SK-N-SH (cell line): ENCODE data around the gene S1PR1. TPM values are rescaled to one million over a fixed set of nuclear protein-coding genes. Genes with fewer than 3 reads are reported as not detected.

Experiments
- CTCF ChIA-PET: fragments of 300-600, 350-600 bp; formaldehyde crosslinking; extraction: SDS; loops from one replicate; lab custom pipeline; 2021; lab: Yijun Ruan, JAX
- POLR2A ChIA-PET: fragments of 350-600 bp; sonication (Branson Sonifier 250); formaldehyde crosslinking; extraction: SDS; loops from one replicate; lab custom pipeline; 2020; ENCODE audit warnings: antibody characterized with exemption, inconsistent platforms; lab: Yijun Ruan, JAX
- DNase-seq: peaks from one replicate; pipeline ENCODE4 v3.0.0; 2012
- H2AFZ ChIP-seq: fragments of 200-600 bp; sonication (generic); 2 replicates; pipeline ENCODE4 v1.8.1; 2016; ENCODE audit warnings: antibody characterized with exemption, mild to moderate bottlenecking, low read depth
- H3F3A ChIP-seq: fragments of 200-600 bp; sonication (generic); replicated peaks from 2 replicates; pipeline ENCODE3; 2016; ENCODE audit warnings: antibody characterized with exemption, mild to moderate bottlenecking; ENCODE audit not compliant: insufficient read depth
- H3K27ac ChIP-seq, 2 experiments: fragments of 200-500 bp in 1 of 2; fragments of 200-600 bp in 1 of 2; sonication (Bioruptor generic) in 1 of 2; sonication (generic), shearing (Covaris generic) in 1 of 2; 2 replicates each; pipeline versions ENCODE4 v1.5.1 to v1.6.1; 2014 to 2016; ENCODE audit warnings: low read depth in 2 of 2, inconsistent platforms in 1 of 2, low read length in 1 of 2, mild to moderate bottlenecking in 1 of 2, mixed read lengths in 1 of 2
- H3K27me3 ChIP-seq: fragments of 200-600 bp; sonication (generic), shearing (Covaris generic); 2 replicates; pipeline ENCODE4 v1.6.1; 2016; ENCODE audit warnings: mixed run types; ENCODE audit not compliant: insufficient read depth
- H3K36me3 ChIP-seq, 2 experiments: fragments of 200-500 bp in 1 of 2; fragments of 200-600 bp in 1 of 2; sonication (Bioruptor generic) in 1 of 2; sonication (generic) in 1 of 2; replicated peaks in 1 of 2; 2 replicates each; pipeline versions ENCODE3 to v1.5.1; 2014 to 2016; ENCODE audit warnings: low read length in 1 of 2, mild to moderate bottlenecking in 1 of 2; ENCODE audit not compliant: insufficient read depth in 2 of 2, control insufficient read depth in 1 of 2
- H3K4me1 ChIP-seq, 2 experiments: fragments of 200-500 bp in 1 of 2; fragments of 200-600 bp in 1 of 2; sonication (Bioruptor generic) in 1 of 2; sonication (generic), shearing (Covaris generic) in 1 of 2; 2 replicates each; pipeline versions ENCODE4 v1.5.1 to v1.6.1; 2014 to 2016; ENCODE audit warnings: low read depth in 1 of 2, low read length in 1 of 2, mixed run types in 1 of 2; ENCODE audit not compliant: insufficient read depth in 2 of 2, control insufficient read depth in 1 of 2
- H3K4me2 ChIP-seq: fragments of 200-600 bp; sonication (generic), shearing (Covaris generic); 2 replicates; pipeline ENCODE4 v1.6.1; 2017; ENCODE audit warnings: mixed run types
- H3K4me3 ChIP-seq, 2 experiments: fragments of 200-500 bp in 1 of 2; fragments of 200-600 bp in 1 of 2; sonication (Bioruptor generic) in 1 of 2; sonication (generic), shearing (Covaris generic) in 1 of 2; 2 replicates each; pipeline versions ENCODE4 v1.5.1 to v1.8.1; 2014 to 2016; ENCODE audit warnings: low read depth in 2 of 2, inconsistent platforms in 1 of 2, low read length in 1 of 2, mild to moderate bottlenecking in 1 of 2, mixed read lengths in 1 of 2, moderate library complexity in 1 of 2
- H3K79me2 ChIP-seq: fragments of 200-600 bp; sonication (generic); 2 replicates; pipeline ENCODE4 v1.8.1; 2017; ENCODE audit warnings: mild to moderate bottlenecking; ENCODE audit not compliant: insufficient read depth
- H3K9ac ChIP-seq: fragments of 200-600 bp; sonication (generic); 2 replicates; pipeline ENCODE4 v1.6.1; 2017; ENCODE audit warnings: mixed run types
- H3K9me2 ChIP-seq: fragments of 200-600 bp; sonication (generic); 2 replicates; pipeline ENCODE4 v1.6.1; 2017; ENCODE audit warnings: mixed run types
- H3K9me3 ChIP-seq: fragments of 200-600 bp; sonication (generic); 2 replicates; pipeline ENCODE4 v1.6.1; 2017; ENCODE audit warnings: mixed run types, mild to moderate bottlenecking, moderate library complexity
- H4K20me1 ChIP-seq: fragments of 200-600 bp; sonication (generic); 2 replicates; pipeline ENCODE4 v1.6.1; 2017; ENCODE audit warnings: mild to moderate bottlenecking, mixed run types; ENCODE audit not compliant: insufficient read depth
- CHD2 ChIP-seq: fragments of 150-350 bp; IDR thresholded peaks from 2 replicates; pipeline ENCODE4 v1.6.1; 2018; ENCODE audit warnings: low read length; ENCODE audit not compliant: partially characterized antibody
- EZH2phosphoT487 ChIP-seq: fragments of 200-600 bp; sonication (generic); IDR thresholded peaks from 2 replicates; pipeline ENCODE4 v1.6.1; 2017; ENCODE audit warnings: low read depth, mixed run types, mild to moderate bottlenecking, antibody characterized with exemption, moderate library complexity, borderline replicate concordance
- FOSL2 ChIP-seq: IDR thresholded peaks from 2 replicates; pipeline ENCODE4 v1.4.0; 2012; ENCODE audit warnings: low read depth, mild to moderate bottlenecking, moderate library complexity, borderline replicate concordance
- FOXJ3 ChIP-seq: sonication (generic); formaldehyde crosslinking; IDR thresholded peaks from 2 replicates; pipeline ENCODE4 v1.5.1; 2020; ENCODE audit warnings: mild to moderate bottlenecking, missing genetic modification reagents
- FOXM1 ChIP-seq: IDR thresholded peaks from 2 replicates; pipeline ENCODE4 v1.4.0; 2012; ENCODE audit warnings: low read depth, mild to moderate bottlenecking
- GABPA ChIP-seq: IDR thresholded peaks from 2 replicates; pipeline ENCODE4 v1.4.0; 2012; ENCODE audit warnings: low read depth, mild to moderate bottlenecking
- GATA2 ChIP-seq: sonication (generic); formaldehyde crosslinking; IDR thresholded peaks from 2 replicates; pipeline ENCODE4 v1.5.0; 2020; ENCODE audit warnings: mild to moderate bottlenecking, missing genetic modification reagents
- MEF2A ChIP-seq: IDR thresholded peaks from 2 replicates; pipeline ENCODE4 v1.4.0; 2012; ENCODE audit warnings: low read depth, borderline replicate concordance
- MXI1 ChIP-seq: IDR thresholded peaks from 2 replicates; pipeline ENCODE4 v1.6.1; 2012; ENCODE audit warnings: mild to moderate bottlenecking, low read depth, low read length, improper control_type of control experiment
- POLR2AphosphoS5 ChIP-seq: IDR thresholded peaks from 2 replicates; pipeline ENCODE4 v1.6.1; 2012; ENCODE audit warnings: low read depth, low read length
- RFX5 ChIP-seq: IDR thresholded peaks from 2 replicates; pipeline ENCODE4 v1.6.1; 2012; ENCODE audit warnings: mild to moderate bottlenecking, improper control_type of control experiment, low read length
- SMC3 ChIP-seq: IDR thresholded peaks from 2 replicates; pipeline ENCODE4 v1.6.1; 2012; ENCODE audit warnings: low read depth, low read length, improper control_type of control experiment
- TCF12 ChIP-seq: IDR thresholded peaks from 2 replicates; pipeline ENCODE4 v1.4.0; 2012
- TEAD4 ChIP-seq: IDR thresholded peaks from 2 replicates; pipeline ENCODE4 v1.4.0; 2012; ENCODE audit warnings: mild to moderate bottlenecking, borderline replicate concordance; ENCODE audit not compliant: insufficient read depth
- YY1 ChIP-seq: IDR thresholded peaks from 2 replicates; pipeline ENCODE4 v1.4.0; 2012; ENCODE audit warnings: low read depth, mild to moderate bottlenecking
- WGBS: methylation state at CpG from one replicate; pipeline ENCODE4 v1.1.6; 2017; ENCODE audit warnings: low lambda C conversion rate; 5-methylcytosine and 5-hydroxymethylcytosine counted together
- polyA plus RNA-seq, 3 experiments: library from polyadenylated mRNA; depleted of rRNA; stranded (reverse); fragments of >200 nt; gene quantifications; 2 replicates each; pipeline ENCODE4 v1.2.3, GENCODE V29; 2012
- TF ChIP-seq, protein P1 (sequence below): fragments of 150-350 bp; IDR thresholded peaks from 2 replicates; pipeline ENCODE4 v1.6.1; 2017; ENCODE audit warnings: antibody characterized with exemption, low read length, low read depth, borderline replicate concordance
- TF ChIP-seq, protein P2 (sequence below): IDR thresholded peaks from 2 replicates; pipeline ENCODE4; 2012
- TF ChIP-seq, protein P3 (sequence below): IDR thresholded peaks from 2 replicates; pipeline ENCODE4 v1.4.0; 2012; ENCODE audit warnings: low read depth
- TF ChIP-seq, protein P4 (sequence below): IDR thresholded peaks from 2 replicates; pipeline ENCODE4 v1.4.0; 2012; ENCODE audit warnings: low read depth, borderline replicate concordance

The S1PR1 gene
- polyA plus RNA-seq, 1 of the 3 experiments (the other 2 are of a cell fraction) = 5.9 TPM

DNA sequence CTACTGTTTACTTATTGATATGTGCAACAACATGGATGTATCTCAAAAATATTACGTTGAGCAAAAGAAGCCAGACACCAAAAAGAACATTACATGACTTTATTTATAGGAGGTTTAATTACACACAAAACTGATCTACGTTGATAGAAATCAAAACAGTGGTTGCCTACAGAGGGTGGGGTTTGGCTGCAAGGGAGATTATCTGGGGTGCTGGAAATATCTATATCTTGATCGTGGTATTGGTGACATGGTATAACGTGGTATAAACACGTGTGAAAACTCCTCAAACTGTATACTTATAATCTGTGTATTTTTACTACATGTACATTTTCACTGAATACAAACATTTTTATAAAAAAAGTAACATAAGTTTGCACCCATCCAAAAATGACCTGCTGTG lies 38.9 kb downstream of the S1PR1 start:
- no peaks in the 10 kb centered on the region; a peak in 1 of 4 replicates for H3K4me1 ChIP-seq
- H3K9ac ChIP-seq = no peak overlapping the region
- WGBS = 55% methylated on average over 5 of the region's 5 CpGs
- H3K27me3 ChIP-seq = no peaks in the 10 kb centered on the region
- no peaks in the 10 kb centered on the region for H4K20me1 ChIP-seq
- TF ChIP-seq FOSL2 (no peak), GABPA (no peak), FOXM1 (no peak), EZH2phosphoT487 (no peak), MEF2A (no peak), YY1 (no peak), TEAD4 (no peak), SMC3 (no peak), CHD2 (no peak), FOXJ3 (CRISPR knock-in tag) (no peak), GATA2 (CRISPR knock-in tag) (no peak), TCF12 (no peak), RFX5 (no peak), MXI1 (no peak), POLR2AphosphoS5 (no peak)
- TF ChIP-seq, protein P1, sequence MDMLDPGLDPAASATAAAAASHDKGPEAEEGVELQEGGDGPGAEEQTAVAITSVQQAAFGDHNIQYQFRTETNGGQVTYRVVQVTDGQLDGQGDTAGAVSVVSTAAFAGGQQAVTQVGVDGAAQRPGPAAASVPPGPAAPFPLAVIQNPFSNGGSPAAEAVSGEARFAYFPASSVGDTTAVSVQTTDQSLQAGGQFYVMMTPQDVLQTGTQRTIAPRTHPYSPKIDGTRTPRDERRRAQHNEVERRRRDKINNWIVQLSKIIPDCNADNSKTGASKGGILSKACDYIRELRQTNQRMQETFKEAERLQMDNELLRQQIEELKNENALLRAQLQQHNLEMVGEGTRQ = no peak
- TF ChIP-seq, protein P2, sequence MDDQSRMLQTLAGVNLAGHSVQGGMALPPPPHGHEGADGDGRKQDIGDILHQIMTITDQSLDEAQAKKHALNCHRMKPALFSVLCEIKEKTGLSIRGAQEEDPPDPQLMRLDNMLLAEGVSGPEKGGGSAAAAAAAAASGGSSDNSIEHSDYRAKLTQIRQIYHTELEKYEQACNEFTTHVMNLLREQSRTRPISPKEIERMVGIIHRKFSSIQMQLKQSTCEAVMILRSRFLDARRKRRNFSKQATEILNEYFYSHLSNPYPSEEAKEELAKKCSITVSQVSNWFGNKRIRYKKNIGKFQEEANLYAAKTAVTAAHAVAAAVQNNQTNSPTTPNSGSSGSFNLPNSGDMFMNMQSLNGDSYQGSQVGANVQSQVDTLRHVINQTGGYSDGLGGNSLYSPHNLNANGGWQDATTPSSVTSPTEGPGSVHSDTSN = no peak
- TF ChIP-seq, protein P3, sequence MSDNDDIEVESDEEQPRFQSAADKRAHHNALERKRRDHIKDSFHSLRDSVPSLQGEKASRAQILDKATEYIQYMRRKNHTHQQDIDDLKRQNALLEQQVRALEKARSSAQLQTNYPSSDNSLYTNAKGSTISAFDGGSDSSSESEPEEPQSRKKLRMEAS = no peak
- TF ChIP-seq, protein P4, sequence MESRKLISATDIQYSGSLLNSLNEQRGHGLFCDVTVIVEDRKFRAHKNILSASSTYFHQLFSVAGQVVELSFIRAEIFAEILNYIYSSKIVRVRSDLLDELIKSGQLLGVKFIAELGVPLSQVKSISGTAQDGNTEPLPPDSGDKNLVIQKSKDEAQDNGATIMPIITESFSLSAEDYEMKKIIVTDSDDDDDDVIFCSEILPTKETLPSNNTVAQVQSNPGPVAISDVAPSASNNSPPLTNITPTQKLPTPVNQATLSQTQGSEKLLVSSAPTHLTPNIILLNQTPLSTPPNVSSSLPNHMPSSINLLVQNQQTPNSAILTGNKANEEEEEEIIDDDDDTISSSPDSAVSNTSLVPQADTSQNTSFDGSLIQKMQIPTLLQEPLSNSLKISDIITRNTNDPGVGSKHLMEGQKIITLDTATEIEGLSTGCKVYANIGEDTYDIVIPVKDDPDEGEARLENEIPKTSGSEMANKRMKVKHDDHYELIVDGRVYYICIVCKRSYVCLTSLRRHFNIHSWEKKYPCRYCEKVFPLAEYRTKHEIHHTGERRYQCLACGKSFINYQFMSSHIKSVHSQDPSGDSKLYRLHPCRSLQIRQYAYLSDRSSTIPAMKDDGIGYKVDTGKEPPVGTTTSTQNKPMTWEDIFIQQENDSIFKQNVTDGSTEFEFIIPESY = no peak
- no peak overlapping the region for H3K27ac ChIP-seq
- no peaks in the 10 kb centered on the region for H3K9me3 ChIP-seq
- H3K9me2 ChIP-seq = no peaks in the 10 kb centered on the region
- H3K36me3 ChIP-seq = no peaks in the 10 kb centered on the region
- ChIA-PET CTCF (no interaction called here), POLR2A (no interaction called here)
- no peak overlapping the region for H2AFZ ChIP-seq
- H3K4me2 ChIP-seq = no peak overlapping the region
- no peaks in the 10 kb centered on the region for H3F3A ChIP-seq
- H3K4me3 ChIP-seq = no peak overlapping the region
- H3K79me2 ChIP-seq = no peaks in the 10 kb centered on the region
- DNase-seq = no peak
